ENCODE results near the gene MLLT1. TPM values are rescaled to one million over a fixed set of nuclear protein-coding genes. Genes with fewer than 3 reads are reported as not detected.

MLLT1 gene
- total RNA-seq, 1 experiment from 2014 or later: 55.0 TPM

- TF ChIP-seq CTCF (IDR thresholded peaks at IDR 0.05 in 2 of 3, conservative IDR thresholded peaks at IDR 0.05 in 1 of 3; ENCODE audit: borderline replicate concordance in 1 of 3, insufficient read depth in 1 of 3, low read depth in 2 of 3, low read length in 2 of 3): no peak
- no peak for TF ChIP-seq MAX (IDR thresholded peaks at IDR 0.05)
- TF ChIP-seq SP1 (IDR thresholded peaks at IDR 0.05; ENCODE audit: low read depth): no peak
- TF ChIP-seq YY1 (IDR thresholded peaks at IDR 0.05; ENCODE audit: extremely low read depth, insufficient replicate concordance, low read depth, low read length): no peak
- no peak for TF ChIP-seq ZFX (IDR thresholded peaks at IDR 0.05)
Measured at GRCh38 chr19:6252066-6252465, 27.7 kb downstream of the MLLT1 start (continued).

- no peak overlapping the region for H3K9ac ChIP-seq (ENCODE audit: low read length)
- H3K27me3 ChIP-seq (ENCODE audit: insufficient read depth, low read length): no peaks in the 10 kb centered on the region
- H3K27ac ChIP-seq (ENCODE audit: low read depth, low read length): no peak overlapping the region
- ChIA-PET CTCF (no interaction called here), RAD21 (ENCODE audit: low non-redundant PET in 1 of 2, low total read pairs in 2 of 2, uncharacterized antibody in 2 of 2, unreplicated experiment in 2 of 2) (no interaction called here), POLR2A (no interaction called here)
- intact Hi-C loops (cut with micrococcal nuclease): no loop called here
- peaks cover 93% of the 10 kb centered on the region for H3K79me2 ChIP-seq (ENCODE audit: insufficient read depth, low read length)
- no peaks in the 10 kb centered on the region; the same call in 1 of the 2 replicates for H4K20me1 ChIP-seq (ENCODE audit: insufficient read depth)
- no peak for ATAC-seq
- no peak overlapping the region for H3K4me3 ChIP-seq (replicated peaks in 1 of 2; ENCODE audit: low read depth in 1 of 2, low read length in 2 of 2)
- H3K4me2 ChIP-seq (ENCODE audit: low read length): no peak overlapping the region
- no peak overlapping the region for H2AFZ ChIP-seq (ENCODE audit: low read depth, low read length, poor library complexity, severe bottlenecking)
- no peaks in the 10 kb centered on the region for H3K9me3 ChIP-seq (ENCODE audit: control insufficient read depth in 1 of 2, insufficient read depth in 1 of 2, low read depth in 1 of 2, low read length in 2 of 2)
- no peak for DNase-seq (ENCODE audit: low read depth, low spot score)
- no peaks in the 10 kb centered on the region for H3K9me2 ChIP-seq (ENCODE audit: insufficient read depth)
- no TSS peak for BruUV-seq (replicated peaks)
- H3K36me3 ChIP-seq (ENCODE audit: control insufficient read depth in 1 of 2, insufficient read depth in 2 of 2, low read length in 2 of 2): peaks cover 0 to 20% of the 10 kb centered on the region in 2 experiments; a peak in 1 of 4 replicates
- peaks cover 0 to 5% of the 10 kb centered on the region in 2 experiments; a peak in 2 of 4 replicates for H3K4me1 ChIP-seq (ENCODE audit: control insufficient read depth in 1 of 2, insufficient read depth in 2 of 2, low read length in 2 of 2)
- no peak for TF ChIP-seq CEBPB (IDR thresholded peaks at IDR 0.05; ENCODE audit: low read depth)
- TF ChIP-seq POLR2AphosphoS5 (IDR thresholded peaks at IDR 0.05; ENCODE audit: low read depth, low read length): no peak
- TF ChIP-seq ATF3 (IDR thresholded peaks at IDR 0.05): no peak
- TF ChIP-seq EZH2 (IDR thresholded peaks at IDR 0.05): no peak
- no peak for TF ChIP-seq POLR2A (IDR thresholded peaks at IDR 0.05; ENCODE audit: borderline replicate concordance, extremely low read depth, insufficient read depth, insufficient read length)
- no peak for TF ChIP-seq CTCF (IDR thresholded peaks at IDR 0.05 in 2 of 3, conservative IDR thresholded peaks at IDR 0.05 in 1 of 3; ENCODE audit: borderline replicate concordance in 1 of 3, insufficient read depth in 1 of 3, low read depth in 2 of 3, low read length in 2 of 3)
- no peak for TF ChIP-seq ELF1 (IDR thresholded peaks at IDR 0.05; ENCODE audit: borderline replicate concordance, low read depth)
- TF ChIP-seq ZNF274 (IDR thresholded peaks at IDR 0.05; ENCODE audit: low read depth, low read length): no peak
- TF ChIP-seq CBX3 (IDR thresholded peaks at IDR 0.05; ENCODE audit: low read depth): no peak
- no peak for TF ChIP-seq MAX (IDR thresholded peaks at IDR 0.05)
- TF ChIP-seq ZFX (IDR thresholded peaks at IDR 0.05): no peak
- no peak for TF ChIP-seq YY1 (IDR thresholded peaks at IDR 0.05; ENCODE audit: extremely low read depth, insufficient replicate concordance, low read depth, low read length)
- no peak for TF ChIP-seq SIN3A (IDR thresholded peaks at IDR 0.05; ENCODE audit: low read depth)
- TF ChIP-seq FOSL1 (IDR thresholded peaks at IDR 0.05; ENCODE audit: low read depth): no peak
- TF ChIP-seq REST (IDR thresholded peaks at IDR 0.05; ENCODE audit: low read depth): no peak
- no peak for TF ChIP-seq EZH2phosphoT487 (IDR thresholded peaks at IDR 0.05; ENCODE audit: borderline replicate concordance)
- TF ChIP-seq SP1 (IDR thresholded peaks at IDR 0.05; ENCODE audit: low read depth): no peak
Measured at GRCh38 chr19:6250909-6251308, 28.9 kb downstream of the MLLT1 start.
